GM19467 (cell line): ENCODE data around the gene TCF4.

Experiments
- ATAC-seq: cut with Tn5 transposase; IDR thresholded peaks from one replicate; pipeline ENCODE4 v1.9.1; 2021; ENCODE audit warnings: mild to moderate bottlenecking, moderate library complexity; ENCODE audit not compliant: unreplicated experiment

The TCF4 gene

GRCh38 chr18:55272510-55273243, 315.3 kb downstream of the TCF4 start:
- ATAC-seq = no peak

DNA sequence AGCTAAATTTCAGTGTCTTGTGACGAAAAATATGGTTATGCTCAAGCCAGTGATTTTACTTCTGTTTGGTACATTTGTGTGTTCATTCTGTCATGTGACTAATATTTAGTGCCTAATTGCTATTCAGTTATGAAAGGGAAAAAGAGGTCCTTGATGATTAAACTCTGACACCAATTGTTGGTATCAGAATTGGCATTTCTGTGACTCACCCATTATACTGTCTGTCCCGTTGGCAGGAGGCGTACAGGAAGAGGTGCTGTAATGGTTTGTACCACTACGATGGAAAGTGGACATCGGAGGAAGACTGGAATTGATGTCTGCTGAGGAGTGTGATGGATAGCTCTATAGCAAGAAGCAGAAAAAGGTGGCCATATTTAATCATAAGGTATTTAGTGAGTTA, 318.4 kb downstream of the TCF4 start:
- ATAC-seq = no peak

DNA sequence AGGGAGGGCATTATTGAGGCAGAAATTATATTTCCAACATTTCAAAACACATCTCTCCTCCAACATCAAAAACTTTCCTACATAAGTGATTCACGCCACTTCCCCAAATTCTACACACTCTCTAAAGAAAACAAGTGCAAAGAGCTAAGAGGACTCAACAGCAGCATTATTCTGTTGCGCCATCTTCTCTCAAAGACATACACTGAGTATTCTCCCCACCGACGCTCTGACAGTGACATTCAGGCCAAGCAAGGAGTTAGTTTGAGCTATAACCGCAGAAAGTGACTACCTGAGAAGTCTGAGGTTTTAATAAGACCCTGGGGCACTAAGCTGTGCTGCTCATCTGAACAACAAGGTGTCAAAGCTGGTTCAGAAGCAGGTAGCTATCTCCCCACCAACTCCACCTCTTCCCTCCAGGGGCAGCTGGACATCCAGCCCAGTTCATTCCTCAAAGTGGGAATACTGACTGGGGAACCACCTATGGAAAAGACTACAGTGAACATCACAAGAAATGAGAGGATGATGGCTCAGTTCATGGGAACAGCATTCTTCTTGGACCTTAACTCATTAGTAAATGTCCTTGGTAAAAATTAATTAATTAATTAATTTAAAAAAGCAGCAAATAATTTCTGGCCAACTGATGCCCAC, 319.2 kb downstream of the TCF4 start:
- peak; percentile 42 for ATAC-seq

- peak; percentile 67 for ATAC-seq
Measured at GRCh38 chr18:55268151-55268601, 319.8 kb downstream of the TCF4 start.

DNA sequence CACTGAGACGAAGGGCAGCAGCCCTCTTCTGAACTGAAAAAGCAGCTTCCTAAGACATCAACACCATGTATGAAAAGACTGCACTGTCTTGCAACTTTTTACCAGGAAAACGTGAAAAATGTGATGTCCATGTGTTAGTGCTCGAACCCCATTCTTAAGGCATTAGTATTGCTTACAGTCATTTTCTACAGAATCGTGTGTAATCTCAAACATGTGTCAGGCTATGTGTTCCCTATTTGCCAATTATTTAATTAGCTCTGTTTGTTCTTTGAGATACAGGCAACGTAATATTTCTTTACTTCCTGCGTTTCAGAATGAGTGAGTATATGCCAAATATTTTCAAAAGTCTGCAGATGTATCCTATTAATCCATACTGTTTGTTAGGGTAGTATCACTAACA, 321.0 kb downstream of the TCF4 start:
- no peak for ATAC-seq

GRCh38 chr18:55265984-55266383, 322.0 kb downstream of the TCF4 start:
- ATAC-seq = peak; percentile 54

GRCh38 chr18:55265130-55265675, 322.8 kb downstream of the TCF4 start:
- ATAC-seq = no peak

- no peak for ATAC-seq
Measured at GRCh38 chr18:55264108-55264507, 323.9 kb downstream of the TCF4 start.

DNA sequence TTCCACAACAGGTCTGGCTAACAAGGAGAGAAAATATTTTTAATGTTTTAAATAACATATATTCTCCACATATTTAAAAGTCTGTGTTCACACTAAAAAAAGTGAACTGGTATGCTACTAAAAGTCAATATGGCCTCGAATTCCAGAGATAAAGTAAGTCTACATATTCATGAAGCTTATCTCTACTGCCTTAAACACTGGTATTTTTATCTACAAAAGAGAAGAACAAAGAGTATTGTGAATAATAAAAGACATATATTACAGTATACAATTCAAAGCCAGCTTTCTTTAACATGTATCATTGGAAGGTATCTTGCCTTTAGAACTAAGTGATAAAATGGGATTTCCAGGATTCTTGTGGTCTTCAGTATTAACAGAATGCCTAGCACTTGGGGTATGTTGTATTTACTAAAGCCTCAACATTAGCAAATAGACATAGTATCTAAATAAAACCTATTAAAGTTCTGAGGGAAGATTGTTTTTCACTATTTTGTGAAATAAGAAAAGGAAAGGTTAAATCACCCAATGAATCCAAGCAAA, 325.9 kb downstream of the TCF4 start:
- no peak for ATAC-seq

DNA sequence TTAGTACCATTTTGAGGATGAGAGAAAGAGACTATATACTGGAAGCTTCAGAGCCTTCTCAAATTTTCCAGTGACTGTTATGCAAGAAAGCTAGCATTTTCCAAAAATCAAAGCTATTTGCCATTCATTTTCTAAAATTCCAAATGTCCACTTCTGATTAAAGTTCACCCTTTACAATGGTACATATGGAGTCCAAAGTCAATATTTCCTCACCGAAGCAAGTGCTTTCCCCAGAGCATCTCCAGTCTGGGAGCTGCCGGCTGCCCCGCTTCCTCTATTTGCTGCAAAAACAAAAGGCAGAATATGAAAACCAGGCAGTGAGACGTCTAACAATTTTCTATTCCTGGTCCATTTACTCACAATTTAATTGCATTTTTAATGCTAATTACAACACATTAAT, 326.7 kb downstream of the TCF4 start:
- ATAC-seq = no peak

DNA sequence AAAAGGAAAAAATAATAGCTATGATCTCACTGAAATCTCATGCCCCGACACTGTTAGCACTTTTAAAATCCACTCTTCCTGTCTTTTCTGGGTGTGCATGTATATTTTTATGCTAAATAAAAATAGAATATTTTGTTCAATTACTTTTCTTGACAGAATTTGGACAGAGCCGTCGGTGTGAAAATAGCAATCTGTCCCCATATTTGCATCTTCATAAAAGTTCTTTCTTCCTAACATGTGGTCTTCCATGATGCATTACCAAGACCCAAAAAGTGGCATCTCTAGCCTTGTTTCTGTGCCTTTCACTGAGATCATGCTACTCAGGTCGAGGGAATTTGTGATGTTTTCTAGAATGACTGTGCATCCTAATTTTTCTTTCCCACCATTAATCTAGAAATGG, 329.9 kb downstream of the TCF4 start:
- no peak for ATAC-seq

DNA sequence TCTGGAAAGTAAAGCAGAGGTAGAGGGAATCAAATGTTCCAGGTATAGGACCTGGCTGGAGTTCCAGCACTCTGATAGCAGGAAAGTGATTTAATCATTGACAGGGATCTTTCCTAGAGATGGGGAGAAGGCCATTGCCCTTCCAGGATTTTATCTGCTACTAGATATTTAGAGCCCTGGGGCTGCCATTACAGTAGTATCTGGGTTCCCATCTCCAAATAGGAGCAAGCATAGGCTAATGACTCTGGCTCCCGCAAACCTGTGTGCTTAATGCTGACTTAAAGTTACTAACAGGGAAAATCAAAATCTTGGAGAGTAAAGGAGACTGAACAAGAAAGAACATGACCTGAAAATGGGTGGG, 331.1 kb downstream of the TCF4 start:
- no peak for ATAC-seq

DNA sequence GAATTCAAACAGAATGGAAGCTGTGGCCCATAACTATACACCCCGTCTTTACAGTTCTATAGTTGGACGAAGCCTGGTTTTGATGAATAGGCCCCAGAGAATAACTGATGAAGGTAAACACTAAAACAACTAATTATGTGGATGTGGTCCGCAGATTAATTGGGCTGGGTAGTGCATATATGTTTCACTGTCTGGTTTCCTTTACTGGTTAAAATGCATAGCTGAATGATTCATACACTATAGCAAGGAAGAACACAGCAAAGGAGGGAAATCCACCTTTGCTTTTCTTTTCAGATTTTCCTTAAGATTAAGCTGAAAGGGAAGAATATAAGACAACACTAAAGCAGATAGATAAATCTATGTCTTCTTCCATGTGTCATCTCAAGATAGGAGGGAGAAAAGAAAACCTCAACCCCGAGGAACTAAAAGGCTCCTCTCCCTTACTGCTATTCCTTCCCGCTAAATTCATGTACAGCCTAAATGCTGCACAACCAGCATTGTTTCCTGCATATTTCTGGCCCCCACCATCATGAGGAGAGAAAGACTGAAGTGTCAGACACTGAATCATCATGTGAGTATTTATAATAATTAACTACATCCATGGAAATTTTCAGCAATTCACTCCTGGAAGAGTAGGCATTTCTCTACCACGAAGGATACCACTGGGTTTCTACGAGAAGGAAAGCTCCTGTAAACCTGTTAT, 331.6 kb downstream of the TCF4 start:
- ATAC-seq = no peak

DNA sequence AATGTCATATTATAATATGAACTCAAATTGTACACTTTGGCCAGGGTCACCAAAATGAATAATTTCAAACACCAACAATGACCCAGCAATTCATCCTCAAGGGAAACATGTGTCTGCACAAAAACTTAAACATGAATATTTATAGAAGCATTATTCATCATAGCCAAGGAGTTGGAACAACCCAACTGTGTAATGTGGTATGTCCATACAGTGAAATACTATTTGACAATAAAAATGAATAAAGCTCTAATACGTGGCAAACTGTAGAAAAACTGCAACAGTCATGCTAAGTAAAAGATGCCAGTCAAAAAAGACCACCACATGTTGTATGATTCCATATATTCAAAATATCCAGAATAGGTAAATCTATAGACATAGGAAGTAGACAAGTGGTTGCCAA, 334.2 kb downstream of the TCF4 start:
- ATAC-seq = no peak

DNA sequence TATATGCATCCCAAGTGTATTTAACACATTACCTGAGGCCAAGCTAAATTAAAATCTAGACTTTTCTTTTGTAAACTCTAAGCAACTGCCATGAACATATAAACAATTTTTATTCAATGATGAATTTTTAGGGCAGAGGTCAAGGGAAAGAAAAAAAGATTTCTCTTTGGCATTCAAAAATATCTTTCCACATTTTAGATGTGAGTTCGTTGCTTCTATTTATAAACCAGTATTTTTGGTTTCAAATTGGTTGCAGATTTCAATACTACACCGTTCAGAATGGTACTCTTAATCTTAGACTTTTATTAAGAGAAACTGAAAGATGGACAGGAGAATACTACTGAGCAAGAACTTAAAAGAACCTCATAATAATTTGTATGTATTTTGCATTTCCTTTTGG, 335.1 kb downstream of the TCF4 start:
- peak; percentile 59 for ATAC-seq

- no peak for ATAC-seq
Measured at GRCh38 chr18:55252053-55252675, 335.8 kb downstream of the TCF4 start.

- ATAC-seq = no peak
Measured at GRCh38 chr18:55251254-55251971, 336.6 kb downstream of the TCF4 start.

GRCh38 chr18:55250768-55251173, 337.2 kb downstream of the TCF4 start:
- ATAC-seq = no peak

DNA sequence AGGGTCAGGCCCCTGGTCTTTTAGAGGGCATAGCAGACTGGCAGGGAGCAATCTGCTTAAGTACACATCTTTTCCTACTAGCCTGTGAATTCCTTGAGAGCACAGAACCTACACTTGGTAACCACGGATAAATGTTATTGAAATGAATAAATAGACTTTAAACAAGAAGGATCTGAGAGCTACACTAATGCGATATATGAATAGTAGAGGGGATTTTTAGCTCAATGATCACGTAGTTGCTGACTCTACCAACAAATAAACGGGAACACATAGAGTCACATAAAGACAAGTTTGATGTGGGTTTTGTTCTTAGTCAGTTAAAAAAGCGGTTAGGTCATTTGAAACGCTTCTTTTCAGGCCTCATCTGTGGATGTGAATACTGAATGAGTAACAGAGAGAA, 338.4 kb downstream of the TCF4 start:
- ATAC-seq = peak; percentile 29

GRCh38 chr18:55248495-55248894, 339.5 kb downstream of the TCF4 start:
- no peak for ATAC-seq
